ENCODE data around the gene ANTXR2. TPM values are rescaled to one million over a fixed set of nuclear protein-coding genes. Genes with fewer than 3 reads are reported as not detected.

Gene ANTXR2
- total and polyA plus RNA-seq, 9 of the 15 experiments (the other 6 are each of a cell fraction or from before 2014, with no cell fraction given): 10.1 to 83.8 (median 60.3) TPM

DNA sequence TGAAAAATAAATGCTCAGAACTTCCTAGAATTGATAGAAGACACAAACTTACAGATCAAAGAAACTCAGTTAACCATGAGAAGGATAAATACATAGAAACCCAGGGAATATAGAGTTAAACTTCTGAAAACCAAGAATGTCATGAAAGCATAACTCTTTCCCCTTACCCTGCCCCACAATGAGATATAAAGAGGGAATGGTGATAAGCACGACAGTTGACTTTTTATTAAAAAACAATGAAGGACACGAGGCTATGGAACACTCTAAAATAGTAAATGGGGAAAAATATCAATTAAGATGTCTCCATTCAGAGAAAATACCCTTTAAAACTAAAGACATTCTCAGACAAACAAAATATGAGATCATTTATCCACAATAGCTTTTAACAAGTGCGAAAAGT, 154.7 kb downstream of the ANTXR2 start:
- Histone ChIP-seq H3K9ac (ENCODE audit: insufficient read depth in 1 of 2, low read depth in 2 of 2, low read length in 2 of 2) (no peak overlapping the region), H3K36me3 (ENCODE audit: control insufficient read depth, insufficient read depth, low read length) (no peaks in the 10 kb centered on the region), H3K9me3 (replicated peaks; ENCODE audit: control insufficient read depth, insufficient read depth, low read depth, low read length) (no peaks in the 10 kb centered on the region; the same call in 1 of the 2 replicates), H3K4me3 (no peak overlapping the region), H3K4me2 (ENCODE audit: insufficient read depth, low read length) (no peak overlapping the region), H3K27ac (ENCODE audit: extremely low read depth, low read depth, low read length) (no peak overlapping the region), H3K9me1 (ENCODE audit: control insufficient read depth, insufficient read depth, low read length) (no peaks in the 10 kb centered on the region), H4K20me1 (replicated peaks; ENCODE audit: control insufficient read depth, insufficient read depth, low read length) (no peaks in the 10 kb centered on the region), H3K27me3 (ENCODE audit: control insufficient read depth in 2 of 2, insufficient read depth in 2 of 2, low read length in 2 of 2) (no peaks in the 10 kb centered on the region), H3K79me2 (ENCODE audit: control insufficient read depth, insufficient read depth, low read length) (no peaks in the 10 kb centered on the region), H2AFZ (ENCODE audit: low read depth, low read length) (no peak overlapping the region), H3K4me1 (replicated peaks in 1 of 2; ENCODE audit: control insufficient read depth in 2 of 2, insufficient read depth in 2 of 2, low read length in 2 of 2) (no peaks in the 10 kb centered on the region)
- DNase-seq (ENCODE audit: extremely low read depth in 1 of 4, low spot score in 3 of 4): no peak
- POLR2A ChIA-PET: no interaction called here
- CTCF ChIA-PET (ENCODE audit: low intra/inter-chr PET ratio): no interaction called here
- BruUV-seq (replicated peaks): no TSS peak
- no peak for TF ChIP-seq ZNF431 (CRISPR knock-in tag; IDR thresholded peaks at IDR 0.05)
- peak in 1 of 2 experiments; percentile 74; a peak in 1 of 3 replicates for TF ChIP-seq CBX3 (IDR thresholded peaks at IDR 0.05; ENCODE audit: borderline replicate concordance in 1 of 2, low read length in 2 of 2)
- 0 out of 4 replicates have a peak, but pooled peaks have one; percentile 18 to 34 for TF ChIP-seq TRIM24 (IDR thresholded peaks at IDR 0.05)
- peak; percentile 72; the same call in 1 of the 2 replicates for TF ChIP-seq TRIM28 (IDR thresholded peaks at IDR 0.05)
- TF ChIP-seq, protein P1, sequence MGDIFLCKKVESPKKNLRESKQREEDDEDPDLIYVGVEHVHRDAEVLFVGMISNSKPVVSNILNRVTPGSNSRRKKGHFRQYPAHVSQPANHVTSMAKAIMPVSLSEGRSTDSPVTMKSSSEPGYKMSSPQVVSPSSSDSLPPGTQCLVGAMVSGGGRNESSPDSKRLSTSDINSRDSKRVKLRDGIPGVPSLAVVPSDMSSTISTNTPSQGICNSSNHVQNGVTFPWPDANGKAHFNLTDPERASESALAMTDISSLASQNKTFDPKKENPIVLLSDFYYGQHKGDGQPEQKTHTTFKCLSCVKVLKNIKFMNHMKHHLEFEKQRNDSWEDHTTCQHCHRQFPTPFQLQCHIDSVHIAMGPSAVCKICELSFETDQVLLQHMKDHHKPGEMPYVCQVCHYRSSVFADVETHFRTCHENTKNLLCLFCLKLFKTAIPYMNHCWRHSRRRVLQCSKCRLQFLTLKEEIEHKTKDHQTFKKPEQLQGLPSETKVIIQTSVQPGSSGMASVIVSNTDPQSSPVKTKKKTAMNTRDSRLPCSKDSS (IDR thresholded peaks at IDR 0.05; ENCODE audit: low read depth, partially characterized antibody): peak; percentile 52
- no peak for TF ChIP-seq BDP1 (IDR thresholded peaks at IDR 0.05; ENCODE audit: insufficient read depth, insufficient read length)
- no peak for ATAC-seq
- no peak for FAIRE-seq
- in situ Hi-C loops (cut with MboI): no loop called here
- 92% methylated on average over 3 of the region's 3 CpGs for WGBS (ENCODE audit: insufficient coverage, low coverage, missing lambda C conversion rate)
- intact Hi-C loops (cut with micrococcal nuclease): loop anchor here (10.0 kb wide), 1 partner anchor 417 kb away; the partner anchor contains the start of gene CFAP299

Data from K562 (cell line).